HG02623 (cell line): Measurements from ENCODE around the gene TRIM5.
"Not testable (repeated sequence)": the region's sequence is repeated elsewhere in the genome, so short reads cannot be mapped to it uniquely, and the experiment has no call there.

ENCODE experiments used
- ATAC-seq: cut with Tn5 transposase; IDR thresholded peaks from one replicate; pipeline ENCODE4 v1.9.1; 2021; ENCODE audit warnings: moderate library complexity; ENCODE audit not compliant: unreplicated experiment

The TRIM5 gene

GRCh38 chr11:5689551-5689983 is 4.7 kb upstream of the TRIM5 start, which contains the start of gene TRIM22:
Gene TRIM22 (plus strand): TSS chr11:5689790. CDS start chr11:5696233, 6,443 bp downstream.
- peak; percentile 73 for ATAC-seq

- no peak for ATAC-seq
Measured at GRCh38 chr11:5688482-5688881, 3.6 kb upstream of the TRIM5 start.

GRCh38 chr11:5686426-5686825 is 1.6 kb upstream of the TRIM5 start:
- ATAC-seq: no peak

- ATAC-seq: peak; percentile 14
Measured at GRCh38 chr11:5684036-5684645, 733 bp downstream of the TRIM5 start.

GRCh38 chr11:5683620-5684019 is 1.3 kb downstream of the TRIM5 start:
- not testable (repeated sequence) for ATAC-seq

GRCh38 chr11:5682890-5683441 is 1.9 kb downstream of the TRIM5 start:
- not testable (repeated sequence) for ATAC-seq

- no peak for ATAC-seq
Measured at GRCh38 chr11:5679811-5680210, 5.1 kb downstream of the TRIM5 start.

GRCh38 chr11:5674391-5674790 is 10.5 kb downstream of the TRIM5 start:
- no peak for ATAC-seq

GRCh38 chr11:5671831-5672230 is 13.0 kb downstream of the TRIM5 start:
- ATAC-seq: no peak

GRCh38 chr11:5666402-5666793 is 18.5 kb downstream of the TRIM5 start:
- ATAC-seq: no peak

- ATAC-seq: no peak
Measured at GRCh38 chr11:5665746-5666401, 19.0 kb downstream of the TRIM5 start.

- no peak for ATAC-seq
Measured at GRCh38 chr11:5665051-5665570, 19.8 kb downstream of the TRIM5 start.

GRCh38 chr11:5663511-5663910 is 21.4 kb downstream of the TRIM5 start:
- no peak for ATAC-seq

- no peak for ATAC-seq
Measured at GRCh38 chr11:5658318-5658717, 26.6 kb downstream of the TRIM5 start.

GRCh38 chr11:5656956-5657355 is 27.9 kb downstream of the TRIM5 start:
- not testable (repeated sequence) for ATAC-seq

GRCh38 chr11:5655474-5655873 is 29.4 kb downstream of the TRIM5 start:
- ATAC-seq: no peak

GRCh38 chr11:5646139-5646538 is 38.7 kb downstream of the TRIM5 start:
- no peak for ATAC-seq

- no peak for ATAC-seq
Measured at GRCh38 chr11:5643585-5643984, 41.3 kb downstream of the TRIM5 start.

- no peak for ATAC-seq
Measured at GRCh38 chr11:5639953-5640352, 44.9 kb downstream of the TRIM5 start.

- ATAC-seq: peak; percentile 95
Measured at GRCh38 chr11:5631969-5632635, 52.8 kb downstream of the TRIM5 start.

GRCh38 chr11:5631417-5631816 is 53.5 kb downstream of the TRIM5 start:
- ATAC-seq: peak; percentile 15

GRCh38 chr11:5626196-5626595 is 58.7 kb downstream of the TRIM5 start:
- ATAC-seq: no peak
